Dermis lymphatic vessel endothelial cell (primary cell): ENCODE results near the gene ZDHHC24. TPM values are rescaled to one million over a fixed set of nuclear protein-coding genes. Genes with fewer than 3 reads are reported as not detected.

Experiments
- total RNA-seq: library from RNA; depleted of rRNA; stranded (reverse); fragments of >200 nt; gene quantifications from 2 replicates; pipeline ENCODE4 v1.2.1, GENCODE V29; 2014

The ZDHHC24 gene, protein sequence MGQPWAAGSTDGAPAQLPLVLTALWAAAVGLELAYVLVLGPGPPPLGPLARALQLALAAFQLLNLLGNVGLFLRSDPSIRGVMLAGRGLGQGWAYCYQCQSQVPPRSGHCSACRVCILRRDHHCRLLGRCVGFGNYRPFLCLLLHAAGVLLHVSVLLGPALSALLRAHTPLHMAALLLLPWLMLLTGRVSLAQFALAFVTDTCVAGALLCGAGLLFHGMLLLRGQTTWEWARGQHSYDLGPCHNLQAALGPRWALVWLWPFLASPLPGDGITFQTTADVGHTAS
- 12.9 and 14.8 TPM in 2 replicates for total RNA-seq

DNA sequence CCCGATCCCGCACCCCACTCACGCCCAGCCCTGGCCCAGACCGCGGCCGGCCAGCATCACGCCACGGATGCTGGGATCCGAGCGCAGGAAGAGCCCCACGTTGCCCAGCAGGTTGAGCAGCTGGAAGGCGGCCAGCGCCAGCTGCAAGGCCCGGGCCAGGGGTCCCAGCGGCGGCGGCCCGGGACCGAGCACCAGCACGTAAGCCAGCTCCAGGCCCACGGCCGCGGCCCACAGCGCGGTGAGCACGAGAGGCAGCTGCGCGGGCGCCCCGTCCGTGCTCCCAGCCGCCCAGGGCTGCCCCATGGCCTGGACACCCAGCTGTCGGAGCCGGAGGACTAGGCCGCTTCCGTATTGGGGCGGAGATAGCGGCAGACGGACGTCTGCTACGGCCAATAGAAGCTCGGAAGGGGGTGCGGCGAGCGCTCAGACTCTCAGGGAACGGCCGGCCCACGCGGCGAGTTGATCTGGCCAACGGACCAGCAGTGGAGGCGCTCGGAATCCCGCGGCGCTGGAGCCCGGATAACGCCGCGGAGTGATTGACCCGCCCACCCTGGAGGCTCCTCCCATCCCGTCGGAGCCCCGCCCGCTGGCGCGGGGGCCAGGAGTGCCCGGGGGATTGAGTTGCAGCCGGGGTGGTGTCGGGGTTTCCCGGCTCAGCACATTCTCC lies at the start of gene ZDHHC24:
TSS of gene ZDHHC24 (minus strand) at position 348 of the 667 bp plus-strand sequence. CDS start at position 303, 45 bp downstream.

DNA sequence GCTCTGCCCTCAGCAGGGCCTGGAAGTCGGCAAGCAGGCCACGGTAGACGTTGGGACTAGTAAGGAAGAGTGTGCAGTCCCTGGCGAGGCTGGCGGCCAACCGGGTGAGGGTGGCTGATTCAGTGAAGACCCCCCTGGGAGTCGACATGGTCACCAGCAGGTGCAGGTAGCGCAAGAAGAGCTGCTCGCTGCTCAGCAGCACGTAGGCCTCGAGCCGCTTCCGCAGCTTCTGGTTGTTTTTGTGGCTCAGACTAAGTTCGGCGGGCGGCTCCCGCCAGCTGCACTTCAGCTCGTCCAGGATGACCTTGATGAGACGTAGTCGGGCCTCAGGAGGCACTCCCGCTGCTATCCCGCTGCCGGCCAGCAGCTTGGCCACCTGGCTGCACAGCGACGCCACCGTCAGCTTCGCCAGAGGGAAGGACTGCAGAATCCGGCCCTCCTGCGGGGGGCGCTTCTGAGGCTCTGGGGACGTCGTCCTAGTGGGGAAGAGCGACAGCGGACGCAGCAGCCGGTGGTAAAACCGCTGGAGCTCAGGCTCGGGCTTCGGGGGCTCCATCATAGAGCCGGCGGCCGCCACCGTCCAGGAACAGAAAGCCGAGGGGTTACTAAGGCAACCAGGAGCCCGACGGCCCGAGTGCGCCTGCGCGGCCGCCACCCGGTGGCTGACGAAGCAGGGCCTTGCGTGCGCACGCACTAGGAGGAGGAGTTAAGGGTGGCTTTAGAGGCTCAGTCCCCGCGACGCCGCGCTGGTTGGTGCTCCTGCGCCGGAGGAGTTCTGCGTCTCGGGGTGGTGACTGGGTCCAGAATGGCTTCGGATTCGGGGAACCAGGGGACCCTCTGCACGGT lies 46.8 kb upstream of the ZDHHC24 start, which contains the start of the genes CCDC87 and CCS:
TSS of gene CCDC87 (minus strand) at position 607 of the 846 bp plus-strand sequence. CDS start at position 559, 48 bp downstream.
TSS of gene CCS (plus strand) at position 729 of the 846 bp plus-strand sequence. CDS start at position 806, 77 bp downstream.

DNA sequence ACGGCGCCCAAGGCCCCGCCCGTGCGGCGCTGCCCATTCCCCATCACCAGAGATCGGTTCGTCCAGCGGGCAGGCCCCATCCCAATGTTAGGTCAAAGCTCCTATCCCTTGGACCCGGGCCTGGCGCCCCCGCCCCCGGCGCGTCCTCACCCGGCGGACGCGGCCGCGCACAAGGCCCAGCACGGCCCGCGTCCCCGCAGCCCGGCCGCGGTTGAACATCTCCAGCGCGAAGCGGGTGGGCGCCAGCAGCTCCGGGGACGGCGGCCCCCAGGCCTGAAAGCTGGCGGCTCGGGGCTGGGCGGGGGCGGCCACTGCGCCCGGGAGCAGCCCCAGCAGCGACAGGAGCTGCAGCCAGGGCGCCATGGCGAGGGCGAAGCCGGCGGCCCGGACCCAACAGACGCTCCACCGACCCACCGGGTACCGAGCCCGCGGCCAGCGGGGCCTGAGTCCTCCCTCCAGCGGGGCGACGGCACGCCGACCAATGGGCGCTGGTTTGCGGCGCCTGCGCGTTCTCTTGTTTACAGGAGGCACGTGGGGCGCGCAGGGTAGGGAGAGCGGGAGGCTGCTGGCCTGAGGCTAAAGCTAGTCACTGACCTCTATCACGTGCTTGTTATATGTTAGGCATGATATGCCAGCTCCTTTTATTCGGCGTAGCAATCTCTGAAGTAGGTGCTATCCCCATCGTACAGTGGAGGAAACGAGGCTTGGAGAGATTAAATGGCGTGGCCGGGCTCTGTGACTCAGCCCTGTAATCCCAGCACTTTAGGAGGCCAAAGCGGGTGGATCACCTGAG lies 22.5 kb upstream of the ZDHHC24 start, which contains the start of gene CTSF:
TSS of gene CTSF (minus strand) at position 483 of the 793 bp plus-strand sequence. CDS start at position 363, 120 bp downstream.

DNA sequence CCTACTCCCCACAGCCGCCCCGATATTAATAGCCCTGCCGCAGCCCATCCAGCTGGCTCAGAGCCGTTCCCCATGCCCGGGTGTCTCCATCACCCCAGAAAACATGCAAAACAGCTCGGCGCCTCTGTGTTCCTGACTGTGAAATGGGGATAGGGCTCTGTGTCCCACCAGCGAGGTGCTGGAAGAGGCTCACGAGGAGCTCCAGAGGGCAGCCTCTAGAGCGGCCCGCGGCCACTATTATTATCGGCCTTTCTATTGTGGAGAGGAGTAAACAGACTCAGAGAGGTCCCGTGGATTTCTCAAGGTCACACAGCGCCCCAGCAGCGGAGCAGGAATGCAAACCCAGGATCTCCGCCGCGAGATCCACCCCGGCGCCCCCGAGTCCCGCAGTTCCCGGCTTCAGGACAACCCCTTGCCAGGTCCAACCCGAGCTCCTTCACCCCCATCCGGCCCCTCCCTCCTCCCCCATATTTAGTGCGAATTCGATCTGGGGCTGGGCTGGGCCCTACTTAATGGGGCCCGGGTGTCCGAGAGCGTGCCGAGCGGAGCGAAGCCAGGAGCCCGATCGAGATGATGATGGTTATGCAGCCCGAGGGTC lies 619 bp upstream of the ZDHHC24 start, which contains the start of gene ACTN3:
TSS of gene ACTN3 (plus strand) at position 536 of the 598 bp plus-strand sequence. CDS start at position 571, 35 bp downstream.

DNA sequence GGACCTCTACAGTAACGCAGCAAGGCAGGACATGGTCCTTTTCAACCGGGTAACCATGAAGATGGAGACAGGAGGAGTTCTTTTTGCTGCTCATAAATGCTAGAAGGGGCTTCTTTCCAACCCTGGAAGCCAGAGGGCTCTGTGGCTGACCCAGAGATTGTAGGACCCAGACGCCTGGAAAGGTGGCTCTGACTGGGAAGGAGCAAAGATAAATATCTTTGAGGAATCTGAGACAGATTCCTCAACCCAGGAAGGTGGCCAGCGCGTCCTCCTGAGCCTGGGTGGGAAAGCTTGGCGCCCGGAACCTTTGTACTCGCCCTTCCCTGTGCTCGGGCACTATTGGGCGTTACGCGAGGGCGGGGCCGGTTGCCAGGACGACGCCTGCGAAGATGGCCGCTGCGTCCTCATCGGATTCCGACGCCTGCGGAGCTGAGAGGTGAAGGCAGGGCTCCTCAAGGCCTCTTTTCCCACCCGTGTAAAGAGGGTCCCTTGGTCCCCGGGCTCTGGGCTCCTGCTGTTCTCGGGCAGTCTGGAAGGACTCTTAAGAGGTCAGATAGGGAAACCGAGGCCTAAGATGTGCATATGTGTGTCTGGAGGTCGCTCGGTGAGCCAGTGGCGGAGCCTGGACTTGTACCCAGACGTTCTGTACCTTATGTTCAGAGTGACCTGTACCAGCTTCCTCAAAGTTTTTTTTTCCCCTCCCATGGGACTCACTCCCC lies 35.4 kb downstream of the ZDHHC24 start, which contains the start of gene BBS1:
TSS of gene BBS1 (plus strand) at position 365 of the 719 bp plus-strand sequence. CDS start at position 390, 25 bp downstream.

DNA sequence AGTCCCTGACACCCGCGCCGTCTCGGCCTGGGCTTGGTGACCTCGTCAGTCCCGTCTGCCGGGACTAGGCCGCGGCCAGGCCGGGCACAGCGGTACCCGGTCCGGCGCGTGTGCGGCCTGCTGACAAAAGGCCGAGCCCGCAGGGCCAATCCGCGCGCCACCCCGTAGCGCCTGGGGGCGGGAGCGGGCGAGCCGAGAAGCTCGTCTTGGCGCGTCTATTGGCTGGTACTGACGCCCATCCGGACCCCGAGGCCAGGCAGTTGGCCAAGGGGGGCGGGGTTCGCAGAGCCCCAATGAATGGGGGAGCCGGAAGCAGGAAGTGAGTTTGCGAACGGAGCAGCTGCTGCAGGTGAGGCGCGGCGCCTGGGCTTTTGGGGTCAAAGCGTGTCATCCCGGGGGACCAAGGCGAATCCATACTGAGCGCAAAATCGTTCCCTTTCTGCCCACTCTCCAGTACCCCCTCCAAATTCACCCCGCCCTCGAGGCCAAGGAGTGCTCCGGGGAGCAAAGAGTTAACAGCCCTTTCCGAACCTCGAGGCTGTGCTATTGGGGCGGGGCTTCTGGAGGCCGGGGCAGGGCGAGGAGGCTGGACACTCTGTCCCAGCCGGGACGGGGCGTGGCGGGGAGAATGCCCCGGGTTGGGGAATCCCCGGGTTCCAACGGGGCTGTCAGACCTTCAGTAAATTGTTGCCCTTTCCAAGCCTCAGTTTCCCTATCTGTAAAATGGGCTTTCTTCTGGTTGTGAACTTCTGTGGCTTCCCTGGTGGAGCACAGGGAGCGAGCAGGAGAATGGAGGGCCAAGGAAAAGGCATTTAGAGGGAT lies 65.5 kb downstream of the ZDHHC24 start, which contains the start of gene DPP3:
TSS of gene DPP3 (plus strand) at position 318 of the 822 bp plus-strand sequence. CDS start 1,767 bp downstream, outside the sequence.

Other genes starting within 250 kb of the ZDHHC24 start
- 0.09 and 0.43 TPM in 2 replicates for gene CD248, start 229.0 kb downstream of the ZDHHC24 start, total RNA-seq
- 4.3 and 5.6 TPM in 2 replicates for gene RIN1, start 209.6 kb downstream of the ZDHHC24 start, total RNA-seq
- 52.0 and 57.8 TPM in 2 replicates for gene BRMS1, start 200.9 kb downstream of the ZDHHC24 start, total RNA-seq
- 15.8 and 23.2 TPM in 2 replicates for gene B4GAT1, start 198.4 kb downstream of the ZDHHC24 start, total RNA-seq
- gene SLC29A2, start 174.3 kb downstream of the ZDHHC24 start, total RNA-seq: 0.26 and 0.76 TPM in 2 replicates
- gene NPAS4, start 125.0 kb downstream of the ZDHHC24 start, total RNA-seq: not detected in 2 replicates
- gene MRPL11, start 107.2 kb downstream of the ZDHHC24 start, total RNA-seq: 31.5 and 35.2 TPM in 2 replicates
- gene PELI3, start 79.1 kb downstream of the ZDHHC24 start, total RNA-seq: 4.4 TPM in 2 replicates
- 36.2 and 42.4 TPM in 2 replicates for gene DPP3, start 65.6 kb downstream of the ZDHHC24 start, total RNA-seq
- gene BBS1, start 35.4 kb downstream of the ZDHHC24 start, total RNA-seq: 15.0 and 20.4 TPM in 2 replicates
- gene ACTN3, start 855 bp upstream of the ZDHHC24 start, total RNA-seq: not detected in 2 replicates
- 39.6 and 44.7 TPM in 2 replicates for gene CTSF, start 22.6 kb upstream of the ZDHHC24 start, total RNA-seq
- gene CCDC87, start 47.0 kb upstream of the ZDHHC24 start, total RNA-seq: 0.11 and 0.17 TPM in 2 replicates
- 28.3 and 29.9 TPM in 2 replicates for gene CCS, start 47.1 kb upstream of the ZDHHC24 start, total RNA-seq
- gene RBM14, start 70.6 kb upstream of the ZDHHC24 start, total RNA-seq: 16.5 and 18.7 TPM in 2 replicates
- gene RBM4, start 92.7 kb upstream of the ZDHHC24 start, total RNA-seq: 132 and 183 TPM in 2 replicates
- 20.6 and 26.5 TPM in 2 replicates for gene RBM4B, start 131.8 kb upstream of the ZDHHC24 start, total RNA-seq
- 12.6 TPM in 2 replicates for gene SPTBN2, start 183.2 kb upstream of the ZDHHC24 start, total RNA-seq